DMS 273 (cell line): ENCODE measurements around the gene SLC39A10.
"Not testable (repeated sequence)": the region's sequence is repeated elsewhere in the genome, so short reads cannot be mapped to it uniquely, and the experiment has no call there.

ENCODE experiments used
- DNase-seq: peaks from one replicate; lab custom pipeline; 2025; ENCODE audit not compliant: unreplicated experiment; lab: John Stamatoyannopoulos, UW

Gene SLC39A10

GRCh38 chr2:195672674-195673073 is 15.6 kb downstream of the SLC39A10 start:
- DNase-seq = peak; percentile 17

- DNase-seq = no peak
Measured at GRCh38 chr2:195674491-195675221, 17.6 kb downstream of the SLC39A10 start.

- no peak for DNase-seq
Measured at GRCh38 chr2:195675783-195676427, 18.9 kb downstream of the SLC39A10 start.

GRCh38 chr2:195677290-195677689 is 20.3 kb downstream of the SLC39A10 start:
- no peak for DNase-seq

GRCh38 chr2:195677884-195678283 is 20.9 kb downstream of the SLC39A10 start:
- DNase-seq = no peak

- no peak for DNase-seq
Measured at GRCh38 chr2:195682077-195682476, 25.1 kb downstream of the SLC39A10 start.

- no peak for DNase-seq
Measured at GRCh38 chr2:195683174-195683573, 26.1 kb downstream of the SLC39A10 start.

GRCh38 chr2:195686564-195686963 is 29.5 kb downstream of the SLC39A10 start:
- no peak for DNase-seq

GRCh38 chr2:195687320-195688086 is 30.5 kb downstream of the SLC39A10 start:
- no peak for DNase-seq

GRCh38 chr2:195692531-195692930 is 35.5 kb downstream of the SLC39A10 start:
- DNase-seq = not testable (repeated sequence)

GRCh38 chr2:195694553-195694952 is 37.5 kb downstream of the SLC39A10 start:
- DNase-seq = no peak

- no peak for DNase-seq
Measured at GRCh38 chr2:195695002-195695631, 38.1 kb downstream of the SLC39A10 start.

GRCh38 chr2:195696012-195696411 is 39.0 kb downstream of the SLC39A10 start:
- DNase-seq = no peak

- no peak for DNase-seq
Measured at GRCh38 chr2:195697681-195698220, 40.7 kb downstream of the SLC39A10 start.

- DNase-seq = no peak
Measured at GRCh38 chr2:195700480-195700879, 43.5 kb downstream of the SLC39A10 start.

- DNase-seq = no peak
Measured at GRCh38 chr2:195706161-195706900, 49.3 kb downstream of the SLC39A10 start.

- DNase-seq = no peak
Measured at GRCh38 chr2:195709901-195710806, 53.1 kb downstream of the SLC39A10 start.

- no peak for DNase-seq
Measured at GRCh38 chr2:195711478-195711877, 54.5 kb downstream of the SLC39A10 start.

GRCh38 chr2:195716466-195716865 is 59.4 kb downstream of the SLC39A10 start:
- DNase-seq = no peak
